BJ (cell line): ENCODE results near the gene SLCO3A1. TPM values are rescaled to one million over a fixed set of nuclear protein-coding genes. Genes with fewer than 3 reads are reported as not detected.

Source experiments
- CTCF ChIA-PET: fragments of 350-600 bp; formaldehyde crosslinking; extraction: SDS; loops from one replicate; lab custom pipeline; 2021; ENCODE audit warnings: antibody characterized with exemption, inconsistent platforms; lab: Yijun Ruan, JAX
- POLR2A ChIA-PET: fragments of 300-600 bp; sonication (Branson Sonifier 250); formaldehyde crosslinking; extraction: SDS; loops from one replicate; lab custom pipeline; 2021; ENCODE audit warnings: antibody characterized with exemption; lab: Charles Lee
- DNase-seq: peaks from one replicate; pipeline ENCODE4 v3.0.0-alpha.2; 2011; ENCODE audit warnings: low read depth
- H3K27me3 ChIP-seq: 2 replicates; pipeline ENCODE4 v1.6.0; 2011; ENCODE audit warnings: low read length; ENCODE audit not compliant: control insufficient read depth, insufficient read depth
- H3K36me3 ChIP-seq: 2 replicates; pipeline ENCODE4 v1.5.1; 2011; ENCODE audit warnings: low read length; ENCODE audit not compliant: control insufficient read depth, insufficient read depth
- H3K4me3 ChIP-seq: 2 replicates; pipeline ENCODE4 v1.5.1; 2011; ENCODE audit warnings: low read depth, mild to moderate bottlenecking, control low read depth, low read length
- polyA plus RNA-seq: library from polyadenylated mRNA; depleted of rRNA; stranded (reverse); fragments of >200 nt; gene quantifications from 2 replicates; pipeline ENCODE4 v1.2.3, GENCODE V29; 2011
- TF ChIP-seq, protein P1 (sequence below): IDR thresholded peaks from 2 replicates; pipeline ENCODE4 v1.5.1; 2011; ENCODE audit warnings: low read depth, mild to moderate bottlenecking, control low read depth, inconsistent platforms, low read length, moderate library complexity; ENCODE audit not compliant: insufficient read depth

SLCO3A1 gene
- polyA plus RNA-seq, 1 experiment: 7.8 TPM

DNA sequence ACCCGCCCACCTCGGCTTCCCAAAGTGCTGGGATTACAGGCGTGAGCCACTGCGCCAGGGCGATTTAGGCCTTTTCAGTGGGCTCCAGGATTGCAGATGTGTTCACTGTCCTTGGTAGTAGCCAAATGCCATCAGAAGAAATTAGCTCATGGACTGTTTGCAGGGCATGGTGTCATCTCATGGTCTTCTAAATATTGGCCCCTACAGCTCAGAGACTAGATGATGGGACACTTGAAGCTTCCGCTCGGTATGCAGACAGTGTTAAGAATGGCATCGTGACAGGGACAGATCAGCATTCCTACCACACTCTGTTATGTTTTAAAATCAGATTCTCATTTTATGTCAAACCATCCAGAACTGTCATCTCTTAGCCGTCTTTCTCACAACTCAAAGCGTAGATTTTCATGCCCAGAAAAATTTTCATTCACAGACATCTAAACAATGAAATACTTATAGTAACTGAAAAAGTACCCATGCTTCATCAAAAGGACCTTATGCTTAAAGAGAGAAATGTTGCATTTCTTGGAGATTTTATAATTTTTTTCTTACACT is 24.9 kb downstream of the SLCO3A1 start:
- TF ChIP-seq, protein P1, sequence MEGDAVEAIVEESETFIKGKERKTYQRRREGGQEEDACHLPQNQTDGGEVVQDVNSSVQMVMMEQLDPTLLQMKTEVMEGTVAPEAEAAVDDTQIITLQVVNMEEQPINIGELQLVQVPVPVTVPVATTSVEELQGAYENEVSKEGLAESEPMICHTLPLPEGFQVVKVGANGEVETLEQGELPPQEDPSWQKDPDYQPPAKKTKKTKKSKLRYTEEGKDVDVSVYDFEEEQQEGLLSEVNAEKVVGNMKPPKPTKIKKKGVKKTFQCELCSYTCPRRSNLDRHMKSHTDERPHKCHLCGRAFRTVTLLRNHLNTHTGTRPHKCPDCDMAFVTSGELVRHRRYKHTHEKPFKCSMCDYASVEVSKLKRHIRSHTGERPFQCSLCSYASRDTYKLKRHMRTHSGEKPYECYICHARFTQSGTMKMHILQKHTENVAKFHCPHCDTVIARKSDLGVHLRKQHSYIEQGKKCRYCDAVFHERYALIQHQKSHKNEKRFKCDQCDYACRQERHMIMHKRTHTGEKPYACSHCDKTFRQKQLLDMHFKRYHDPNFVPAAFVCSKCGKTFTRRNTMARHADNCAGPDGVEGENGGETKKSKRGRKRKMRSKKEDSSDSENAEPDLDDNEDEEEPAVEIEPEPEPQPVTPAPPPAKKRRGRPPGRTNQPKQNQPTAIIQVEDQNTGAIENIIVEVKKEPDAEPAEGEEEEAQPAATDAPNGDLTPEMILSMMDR: no peak
- ChIA-PET CTCF (interaction anchor here (1.4 kb wide), 1 partner anchor 11 kb away, joined by 4 read pairs; no protein-coding TSS in a partner anchor), POLR2A (no interaction called here)
- no peaks in the 10 kb centered on the region for H3K36me3 ChIP-seq
- no peaks in the 10 kb centered on the region for H3K27me3 ChIP-seq
- H3K4me3 ChIP-seq: no peak overlapping the region
- no peak for DNase-seq

DNA sequence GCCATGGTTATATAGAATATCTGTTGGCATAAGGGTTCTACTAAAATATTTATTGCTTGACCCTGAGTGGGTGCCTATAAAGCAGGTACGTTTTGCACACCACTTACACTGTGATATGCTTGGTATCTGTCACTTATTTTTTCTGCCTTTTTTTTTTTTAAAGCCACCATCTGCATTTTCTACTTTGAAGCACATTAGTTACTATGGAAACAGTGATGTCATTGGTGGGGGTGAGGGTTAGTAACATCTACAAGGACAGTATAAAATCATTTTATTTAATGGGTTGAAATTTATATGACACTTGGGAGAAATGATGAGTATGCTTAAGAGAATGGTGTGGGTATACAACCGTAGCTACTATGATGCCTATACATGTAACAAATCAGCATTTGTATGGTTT is 25.6 kb downstream of the SLCO3A1 start:
- Histone ChIP-seq H3K27me3 (no peaks in the 10 kb centered on the region), H3K4me3 (no peak overlapping the region), H3K36me3 (no peaks in the 10 kb centered on the region)
- no peak for DNase-seq
- ChIA-PET CTCF (interaction anchor here (0.6 to 0.8 kb wide), 2 partner anchors 26 to 150 kb away, joined by 3 read pairs; no protein-coding TSS in a partner anchor), POLR2A (no interaction called here)
- TF ChIP-seq, protein P1: no peak

DNA sequence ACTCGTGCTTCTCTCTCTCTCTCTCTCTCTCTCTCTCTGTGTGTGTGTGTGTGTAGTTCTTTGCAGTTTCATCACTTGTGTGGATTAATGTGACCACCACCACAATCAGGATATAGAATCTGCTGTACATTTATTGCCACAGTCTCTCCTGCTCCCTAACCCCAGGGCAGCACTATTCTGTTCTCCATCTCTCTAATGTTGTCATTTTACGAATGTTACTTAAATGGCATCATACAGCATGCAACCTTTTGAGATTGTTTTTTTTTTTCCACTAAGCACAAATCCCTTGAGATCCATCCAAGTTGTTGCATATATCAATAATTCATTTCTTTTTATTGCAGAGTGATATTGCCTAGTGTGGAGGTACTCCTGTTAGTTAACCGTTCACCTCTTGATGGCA is 26.9 kb downstream of the SLCO3A1 start:
- TF ChIP-seq, protein P1: no peak
- DNase-seq: no peak
- CTCF ChIA-PET: no interaction called here
- Histone ChIP-seq H3K36me3 (no peaks in the 10 kb centered on the region), H3K27me3 (no peaks in the 10 kb centered on the region), H3K4me3 (no peak overlapping the region)
- POLR2A ChIA-PET: no interaction called here

DNA sequence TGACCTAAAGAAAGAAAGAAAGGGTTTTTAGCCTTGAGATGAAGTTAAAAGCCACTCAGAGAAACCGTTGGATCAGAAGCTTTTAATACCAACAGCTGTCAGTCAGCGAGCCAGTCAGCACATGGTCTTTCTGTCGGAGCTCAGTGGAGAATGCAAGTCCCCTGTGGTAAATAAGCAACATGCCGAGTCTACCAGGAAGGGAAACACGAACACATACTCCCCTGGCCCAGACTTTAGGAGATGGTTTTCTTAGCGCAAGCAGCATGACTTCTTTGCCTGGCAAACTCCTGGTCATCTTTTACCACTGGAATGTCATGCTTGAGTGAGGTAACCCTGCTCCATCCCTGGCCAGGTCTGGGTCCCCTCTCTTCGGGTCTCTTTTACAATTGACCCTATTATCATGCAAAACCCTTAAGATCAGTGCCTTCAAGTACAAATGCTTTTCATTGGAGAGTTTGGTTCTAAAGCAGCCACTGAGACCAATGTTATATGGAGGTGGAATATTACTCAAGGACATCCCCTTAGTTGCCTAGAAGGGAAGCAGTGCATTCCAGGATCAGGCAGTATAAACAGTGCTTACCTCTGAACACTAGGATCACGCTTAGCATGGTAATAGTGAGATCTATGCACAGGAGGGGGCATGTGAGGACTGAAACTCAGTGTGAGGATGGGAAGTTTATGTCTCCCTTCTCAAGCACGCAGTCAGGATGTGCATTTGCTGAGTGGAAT is 28.2 kb downstream of the SLCO3A1 start:
- H3K36me3 ChIP-seq: no peaks in the 10 kb centered on the region
- ChIA-PET POLR2A (no interaction called here), CTCF (no interaction called here)
- no peak overlapping the region for H3K4me3 ChIP-seq
- H3K27me3 ChIP-seq: no peaks in the 10 kb centered on the region
- no peak for DNase-seq
- TF ChIP-seq, protein P1: no peak

DNA sequence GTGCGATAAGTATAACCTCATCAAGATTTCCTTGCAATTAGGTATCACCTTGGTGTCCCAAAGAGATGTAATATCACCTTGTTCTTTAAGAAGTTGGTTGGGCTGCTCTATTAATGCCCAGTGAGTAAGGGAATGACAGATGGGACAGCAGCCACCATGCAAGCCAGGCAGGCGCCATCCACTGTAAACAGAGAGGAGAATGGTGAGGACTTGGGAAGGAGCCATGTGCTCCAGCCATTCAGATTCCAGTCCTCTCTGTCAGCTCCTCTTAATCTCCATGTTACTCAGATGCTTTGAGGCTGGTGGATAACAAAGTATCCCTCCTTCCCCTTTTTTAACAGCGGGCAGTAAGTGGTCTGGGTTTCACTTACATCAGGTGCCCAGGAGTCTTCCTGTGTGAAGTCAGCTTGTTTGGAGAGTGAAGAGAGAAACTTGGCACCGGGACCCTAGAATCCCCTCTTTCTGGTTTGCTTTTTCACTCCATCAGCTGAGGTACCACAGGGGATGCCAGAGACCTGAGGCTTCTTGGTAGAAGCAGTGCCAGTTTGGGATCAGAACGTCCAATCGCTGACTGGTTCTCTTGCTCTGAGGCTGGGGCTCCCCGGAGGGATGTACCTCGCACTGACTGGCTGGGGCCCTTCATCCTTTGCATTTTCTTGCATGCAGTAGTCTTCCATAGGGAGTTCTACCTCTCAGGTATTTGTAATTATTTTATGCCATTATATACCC is 29.5 kb downstream of the SLCO3A1 start:
- no peaks in the 10 kb centered on the region for H3K27me3 ChIP-seq
- CTCF ChIA-PET: interaction anchor here (0.7 kb wide), 1 partner anchor 197 kb away, joined by 3 read pairs; no protein-coding TSS in a partner anchor
- TF ChIP-seq, protein P1: no peak
- POLR2A ChIA-PET: no interaction called here
- no peak for DNase-seq
- no peaks in the 10 kb centered on the region for H3K36me3 ChIP-seq
- no peak overlapping the region for H3K4me3 ChIP-seq
